Neutrophil (primary cell): ENCODE measurements around the gene TNIP1.

Experiments used
- H3K27ac ChIP-seq: fragments of 200-600 bp; sonication (generic); 2 replicates; pipeline ENCODE4 v1.5.1; 2016; ENCODE audit warnings: mild to moderate bottlenecking, moderate library complexity
- H3K27me3 ChIP-seq: fragments of 200-600 bp; sonication (generic); 2 replicates; pipeline ENCODE4 v1.6.0; 2016; ENCODE audit warnings: mild to moderate bottlenecking
- H3K36me3 ChIP-seq: fragments of 200-600 bp; sonication (generic); 2 replicates; pipeline ENCODE4 v1.5.1; 2017
- H3K4me1 ChIP-seq, 2 experiments: fragments of 200-600 bp in 1 of 2; sonication (generic) in 1 of 2; 1 replicate in 1 of 2; 2 replicates in 1 of 2; pipeline versions ENCODE4 v1.5.1 to v1.6.1; 2013 to 2016; ENCODE audit warnings: low read depth in 1 of 2, low read length in 1 of 2, mild to moderate bottlenecking in 1 of 2, moderate library complexity in 1 of 2; ENCODE audit not compliant: control insufficient read depth in 1 of 2, insufficient read depth in 1 of 2
- H3K4me3 ChIP-seq, 2 experiments: fragments of 200-600 bp in 1 of 2; sonication (generic) in 1 of 2; 1 replicate in 1 of 2; 2 replicates in 1 of 2; pipeline ENCODE4 v1.5.1; 2013 to 2016; ENCODE audit warnings: low read depth in 1 of 2, low read length in 1 of 2, mild to moderate bottlenecking in 1 of 2, moderate library complexity in 1 of 2
- H3K9me3 ChIP-seq: fragments of 200-600 bp; sonication (generic); 2 replicates; pipeline ENCODE4 v1.5.1; 2016
- TF ChIP-seq, protein P1 (sequence below): fragments of 200-600 bp; sonication (generic); IDR thresholded peaks from 2 replicates; pipeline ENCODE4 v1.5.1; 2016; ENCODE audit warnings: antibody characterized with exemption

TNIP1 gene

DNA sequence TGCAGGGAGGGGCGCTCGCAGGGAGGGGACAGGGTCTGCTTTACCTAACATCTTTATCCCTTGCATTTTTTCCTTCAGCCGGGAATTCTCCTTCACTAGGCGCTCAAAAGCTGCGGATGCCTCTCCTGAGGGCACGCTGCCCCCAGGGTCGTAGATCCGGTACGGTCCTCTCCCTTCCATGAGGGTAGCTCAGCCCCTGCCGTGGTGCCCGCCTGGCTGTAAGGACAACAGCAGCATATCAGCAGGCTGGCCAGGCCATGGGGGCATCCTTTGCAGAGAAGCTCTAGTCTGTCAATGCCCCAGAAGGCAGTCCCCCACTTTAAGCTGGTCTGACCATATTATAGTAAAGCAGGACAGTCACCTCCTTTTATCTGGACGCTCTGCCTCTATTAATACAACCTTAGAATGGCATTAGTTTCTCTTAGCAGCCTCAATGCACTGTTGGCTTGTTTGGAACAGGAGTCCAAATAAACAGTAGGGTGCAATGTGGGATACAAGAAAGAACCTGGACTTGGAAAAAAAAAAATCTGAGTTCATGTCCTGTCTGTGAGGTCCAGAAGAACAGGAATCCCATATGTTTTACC is 15.8 kb downstream of the TNIP1 start:
- no peak overlapping the region for H3K4me3 ChIP-seq
- no peaks in the 10 kb centered on the region for H3K27me3 ChIP-seq
- H3K4me1 ChIP-seq, result peaks cover 70 to 78% of the 10 kb centered on the region in 2 experiments
- no peaks in the 10 kb centered on the region for H3K9me3 ChIP-seq
- H3K36me3 ChIP-seq, result peaks cover 66% of the 10 kb centered on the region
- H3K27ac ChIP-seq, result peak overlapping the region; percentile 99
- TF ChIP-seq, protein P1, sequence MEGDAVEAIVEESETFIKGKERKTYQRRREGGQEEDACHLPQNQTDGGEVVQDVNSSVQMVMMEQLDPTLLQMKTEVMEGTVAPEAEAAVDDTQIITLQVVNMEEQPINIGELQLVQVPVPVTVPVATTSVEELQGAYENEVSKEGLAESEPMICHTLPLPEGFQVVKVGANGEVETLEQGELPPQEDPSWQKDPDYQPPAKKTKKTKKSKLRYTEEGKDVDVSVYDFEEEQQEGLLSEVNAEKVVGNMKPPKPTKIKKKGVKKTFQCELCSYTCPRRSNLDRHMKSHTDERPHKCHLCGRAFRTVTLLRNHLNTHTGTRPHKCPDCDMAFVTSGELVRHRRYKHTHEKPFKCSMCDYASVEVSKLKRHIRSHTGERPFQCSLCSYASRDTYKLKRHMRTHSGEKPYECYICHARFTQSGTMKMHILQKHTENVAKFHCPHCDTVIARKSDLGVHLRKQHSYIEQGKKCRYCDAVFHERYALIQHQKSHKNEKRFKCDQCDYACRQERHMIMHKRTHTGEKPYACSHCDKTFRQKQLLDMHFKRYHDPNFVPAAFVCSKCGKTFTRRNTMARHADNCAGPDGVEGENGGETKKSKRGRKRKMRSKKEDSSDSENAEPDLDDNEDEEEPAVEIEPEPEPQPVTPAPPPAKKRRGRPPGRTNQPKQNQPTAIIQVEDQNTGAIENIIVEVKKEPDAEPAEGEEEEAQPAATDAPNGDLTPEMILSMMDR, result no peak

DNA sequence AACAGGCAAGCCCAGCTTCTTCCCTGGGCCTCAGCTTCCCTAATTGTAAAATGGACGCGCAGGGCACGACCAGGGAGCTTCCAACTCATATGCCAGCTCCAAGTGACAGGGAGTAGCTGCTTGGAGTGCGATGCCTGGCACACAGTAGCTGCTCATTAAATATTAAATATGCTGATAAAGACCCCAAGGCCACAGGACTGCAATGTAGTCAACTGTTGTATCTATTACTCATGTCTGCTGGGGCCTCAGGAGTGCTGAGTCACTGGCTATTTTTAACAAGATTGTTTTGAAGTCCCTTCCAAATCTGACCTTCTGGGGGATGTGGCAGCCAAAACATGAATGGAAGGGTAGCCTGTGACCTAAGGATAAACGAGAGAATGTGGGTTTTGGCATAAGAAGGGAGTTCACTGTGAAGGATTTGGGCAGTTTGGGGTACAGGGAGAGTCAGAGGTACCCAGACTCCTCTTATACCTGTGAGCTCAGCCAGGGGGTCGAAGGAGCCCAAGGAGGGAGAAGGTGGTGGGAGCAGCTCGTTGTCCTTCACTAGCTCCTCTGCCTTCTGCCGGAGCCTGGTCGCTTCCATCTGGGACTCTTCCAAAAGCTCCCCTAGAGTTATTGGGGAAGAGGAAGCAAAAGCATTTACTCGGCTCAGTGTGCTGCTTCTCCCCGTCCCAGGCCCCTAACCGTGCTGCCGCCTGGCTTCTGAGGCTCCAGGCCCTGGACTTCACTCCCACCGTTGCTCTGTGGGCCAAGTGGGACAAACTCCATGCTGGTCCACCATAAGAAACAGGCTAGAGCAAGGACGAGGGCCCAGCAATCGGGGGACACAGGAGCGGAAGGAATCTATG is 17.5 kb downstream of the TNIP1 start:
- Histone ChIP-seq H3K27me3 (no peaks in the 10 kb centered on the region), H3K27ac (peak overlapping the region; percentile 99), H3K36me3 (peaks cover 67% of the 10 kb centered on the region), H3K9me3 (no peaks in the 10 kb centered on the region), H3K4me1 (peaks cover 73 to 78% of the 10 kb centered on the region in 2 experiments), H3K4me3 (peak overlapping the region; percentile 16 to 53)
- TF ChIP-seq, protein P1, result no peak

DNA sequence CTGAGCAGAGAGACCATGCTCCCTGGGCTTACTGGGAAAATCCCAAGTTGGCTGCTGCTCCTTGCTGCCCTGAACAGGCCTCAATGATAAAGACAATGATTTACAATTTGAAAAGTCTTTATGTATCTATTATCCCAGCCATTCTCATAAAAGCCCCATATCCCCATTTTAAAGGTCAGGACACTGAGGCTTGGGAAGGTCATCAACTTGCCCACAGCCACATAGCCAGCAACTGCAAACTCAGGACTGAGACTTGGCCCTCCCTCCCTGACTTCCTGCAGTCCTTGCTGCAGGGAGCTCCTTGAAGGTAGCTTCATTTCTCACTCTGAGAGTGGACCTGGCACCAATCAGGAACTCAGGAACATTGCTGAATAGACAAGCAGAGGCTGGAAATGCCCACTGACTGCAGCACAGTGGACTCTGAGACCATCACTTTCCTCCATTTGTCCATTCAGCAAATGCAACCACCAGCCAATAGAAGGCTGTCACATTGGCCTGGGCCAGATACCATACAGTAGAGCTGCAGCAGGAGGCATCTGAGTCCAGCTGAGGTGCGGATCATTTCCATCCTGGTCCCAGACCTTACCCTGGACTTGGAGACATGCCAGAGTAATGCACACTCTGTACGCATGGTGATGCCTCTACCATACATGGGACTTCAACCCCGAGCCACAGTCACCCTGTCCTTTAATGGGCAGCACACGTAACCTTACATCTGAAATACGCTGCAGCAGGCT is 18.3 kb downstream of the TNIP1 start:
- Histone ChIP-seq H3K4me3 (peak overlapping the region in 1 of 2 experiments; percentile 53), H3K9me3 (no peaks in the 10 kb centered on the region), H3K27ac (peak overlapping the region; percentile 99), H3K27me3 (no peaks in the 10 kb centered on the region), H3K36me3 (peaks cover 68% of the 10 kb centered on the region), H3K4me1 (peaks cover 77 to 80% of the 10 kb centered on the region in 2 experiments)
- TF ChIP-seq, protein P1, result no peak

DNA sequence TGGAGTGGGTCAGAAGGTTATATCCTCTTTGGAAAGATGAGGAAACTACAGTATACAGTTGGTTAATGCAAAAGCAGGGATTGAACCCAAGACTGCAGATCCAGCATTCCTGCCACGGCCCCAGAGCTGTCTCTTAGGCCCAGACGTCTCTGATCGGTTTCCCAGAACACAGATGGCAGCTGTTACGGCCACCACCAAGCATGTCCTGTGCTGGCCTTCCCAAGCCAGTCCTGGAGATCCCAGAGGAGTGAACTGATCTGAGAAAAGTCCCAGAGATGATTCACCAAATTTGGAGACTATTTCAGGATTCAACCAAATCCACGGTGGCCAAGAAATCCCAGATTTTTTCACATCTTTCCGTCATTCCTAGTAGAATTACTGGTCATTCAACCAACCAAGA is 20.1 kb downstream of the TNIP1 start:
- Histone ChIP-seq H3K4me3 (peak overlapping the region; percentile 19 to 54), H3K4me1 (peaks cover 95 to 96% of the 10 kb centered on the region in 2 experiments), H3K9me3 (no peaks in the 10 kb centered on the region), H3K27me3 (no peaks in the 10 kb centered on the region), H3K27ac (peak overlapping the region; percentile 99), H3K36me3 (peaks cover 72% of the 10 kb centered on the region)
- TF ChIP-seq, protein P1, result no peak

DNA sequence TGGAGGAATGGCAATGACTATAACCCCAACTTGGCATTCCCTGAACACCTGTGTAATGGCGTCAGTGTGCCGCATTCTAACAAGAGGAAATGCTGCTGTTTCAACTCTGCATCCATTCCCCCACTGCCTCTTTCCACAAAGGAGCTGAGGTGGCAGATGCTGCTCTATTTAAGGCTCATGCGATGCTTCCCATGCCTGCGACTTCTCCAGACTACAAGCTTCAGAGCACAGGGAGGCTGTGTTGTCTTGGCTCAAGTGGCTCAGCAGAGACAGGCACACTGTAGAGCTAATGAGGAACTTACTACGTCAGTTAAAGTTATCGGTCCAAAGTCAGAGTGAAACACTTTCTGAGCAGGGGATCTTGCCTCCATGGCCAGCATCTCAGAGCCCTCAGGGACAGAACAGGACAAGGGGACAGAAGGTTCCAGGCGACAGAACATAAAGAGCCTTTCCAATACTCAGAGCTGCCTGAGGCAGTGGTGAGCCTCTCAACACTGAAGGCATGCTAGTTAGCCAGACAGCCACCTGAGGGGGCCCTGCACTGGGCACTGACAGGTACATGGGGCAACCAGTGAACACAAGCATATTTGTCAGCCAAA is 21.8 kb downstream of the TNIP1 start:
- Histone ChIP-seq H3K27ac (peak overlapping the region; percentile 99), H3K4me1 (peaks cover 100% of the 10 kb centered on the region in 2 experiments), H3K27me3 (no peaks in the 10 kb centered on the region), H3K36me3 (peaks cover 82% of the 10 kb centered on the region), H3K4me3 (peak overlapping the region; percentile 19 to 54), H3K9me3 (no peaks in the 10 kb centered on the region)
- TF ChIP-seq, protein P1, result no peak
